Body of pancreas (tissue), 4 donors: ENCODE measurements around the gene FCRLB. TPM values are rescaled to one million over a fixed set of nuclear protein-coding genes. Genes with fewer than 3 reads are reported as not detected.
A peak's percentile ranks its signal among the peaks of the same experiment; 100 is the strongest.

ENCODE experiments used
- ATAC-seq: fragments of 150-250 bp; one replicate; pipeline ENCODE4 v1.9.1; 2016
- DNase-seq, 4 donors: peaks; one replicate each; pipeline ENCODE4 v3.0.0-alpha.2; 2019
- H3K27ac ChIP-seq, 4 donors: fragments of 200-600 bp; sonication (generic); 1 replicate in 3 of 4; 2 replicates in 1 of 4; pipeline versions ENCODE4 v1.5.1 to v1.6.1; 2016 to 2019; ENCODE audit warnings: mild to moderate bottlenecking in 1 of 4, mixed read lengths in 1 of 4, moderate library complexity in 1 of 4
- H3K27me3 ChIP-seq, 2 donors: fragments of 200-600 bp; sonication (generic); one replicate each; pipeline ENCODE4 v1.6.0; 2016; ENCODE audit warnings: mild to moderate bottlenecking in 1 of 2
- H3K36me3 ChIP-seq, 2 donors: fragments of 200-600 bp; sonication (generic); replicated peaks in 1 of 2; 2 replicates each; pipeline ENCODE4 v1.5.1; 2016; ENCODE audit warnings: low read depth in 2 of 2; ENCODE audit not compliant: insufficient read depth in 1 of 2
- H3K4me1 ChIP-seq: fragments of 200-600 bp; sonication (generic); one replicate; pipeline ENCODE4 v1.6.0; 2016
- H3K4me3 ChIP-seq, 2 donors: fragments of 200-600 bp; sonication (generic); 1 replicate in 1 of 2; 2 replicates in 1 of 2; pipeline ENCODE4 v1.5.1; 2016 to 2019
- H3K9me3 ChIP-seq, 3 donors: fragments of 200-600 bp; sonication (generic); 1 replicate in 2 of 3; 2 replicates in 1 of 3; pipeline ENCODE4 v1.5.1; 2016
- POLR2A ChIP-seq, 3 donors: fragments of 450-650 bp; IDR thresholded peaks; one replicate each; pipeline ENCODE4 v1.6.1; 2016; ENCODE audit warnings: antibody characterized with exemption in 3 of 3, mild to moderate bottlenecking in 2 of 3
- WGBS, 2 donors: methylation state at CpG; one replicate each; pipeline ENCODE4 v1.1.5; 2017; 5-methylcytosine and 5-hydroxymethylcytosine counted together
- intact Hi-C: fragments of 100-400 bp; cut with DNase I; formaldehyde crosslinking; loops from one replicate; pipeline ENCODE4 v1.15.1; 2023
- total RNA-seq, 2 donors: library from RNA; depleted of rRNA; stranded (reverse); fragments of >200 nt; gene quantifications; one replicate each; pipeline ENCODE4 v1.1.0, GENCODE V29; 2016
- TF ChIP-seq, protein P1 (sequence below), 7 experiments: fragments of 450-650 bp in 4 of 7; fragments of 200-600 bp in 3 of 7; sonication (generic) in 3 of 7; IDR thresholded peaks; one replicate each; pipeline ENCODE4 v1.5.1; 2016 to 2019; ENCODE audit warnings: antibody characterized with exemption in 7 of 7

The FCRLB gene
- total RNA-seq, 2 donors from 2014 or later, result not detected

DNA sequence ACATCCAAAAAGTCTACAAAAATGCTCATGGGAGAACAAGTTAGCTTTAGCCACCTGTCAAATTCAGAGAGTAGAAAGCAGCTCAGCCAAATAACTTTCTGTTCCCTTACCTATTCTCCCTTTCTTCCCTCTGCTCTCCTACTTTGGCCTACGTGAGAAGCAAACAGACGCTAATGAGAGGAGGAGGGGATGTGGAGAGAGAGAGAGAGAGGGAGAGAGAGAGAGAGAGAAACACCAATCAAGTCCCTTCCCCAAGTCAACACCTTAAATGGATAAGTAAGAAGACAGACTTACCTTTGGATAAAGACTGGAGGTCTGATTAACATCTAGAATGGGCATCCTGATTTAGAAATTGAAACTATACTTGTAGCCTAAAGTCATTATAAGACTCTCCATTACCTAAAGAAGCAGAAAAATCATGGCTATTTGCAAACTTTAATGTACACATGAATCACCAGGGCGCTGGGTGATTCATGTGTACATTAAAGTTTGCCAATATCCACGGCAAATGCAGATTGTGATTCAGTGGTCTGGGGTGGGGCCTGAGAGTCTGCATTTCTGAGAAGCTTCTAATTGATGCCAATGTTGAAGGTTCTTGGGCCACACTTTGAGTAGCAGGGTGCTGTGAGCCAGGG is 15.1 kb downstream of the FCRLB start:
- ATAC-seq (no peak), DNase-seq (no peak)
- H3K36me3 ChIP-seq, result no peaks in the 10 kb centered on the region
- TF ChIP-seq, protein P1, sequence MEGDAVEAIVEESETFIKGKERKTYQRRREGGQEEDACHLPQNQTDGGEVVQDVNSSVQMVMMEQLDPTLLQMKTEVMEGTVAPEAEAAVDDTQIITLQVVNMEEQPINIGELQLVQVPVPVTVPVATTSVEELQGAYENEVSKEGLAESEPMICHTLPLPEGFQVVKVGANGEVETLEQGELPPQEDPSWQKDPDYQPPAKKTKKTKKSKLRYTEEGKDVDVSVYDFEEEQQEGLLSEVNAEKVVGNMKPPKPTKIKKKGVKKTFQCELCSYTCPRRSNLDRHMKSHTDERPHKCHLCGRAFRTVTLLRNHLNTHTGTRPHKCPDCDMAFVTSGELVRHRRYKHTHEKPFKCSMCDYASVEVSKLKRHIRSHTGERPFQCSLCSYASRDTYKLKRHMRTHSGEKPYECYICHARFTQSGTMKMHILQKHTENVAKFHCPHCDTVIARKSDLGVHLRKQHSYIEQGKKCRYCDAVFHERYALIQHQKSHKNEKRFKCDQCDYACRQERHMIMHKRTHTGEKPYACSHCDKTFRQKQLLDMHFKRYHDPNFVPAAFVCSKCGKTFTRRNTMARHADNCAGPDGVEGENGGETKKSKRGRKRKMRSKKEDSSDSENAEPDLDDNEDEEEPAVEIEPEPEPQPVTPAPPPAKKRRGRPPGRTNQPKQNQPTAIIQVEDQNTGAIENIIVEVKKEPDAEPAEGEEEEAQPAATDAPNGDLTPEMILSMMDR (IDR thresholded peaks at IDR 0.05), result no peak
- no peak for TF ChIP-seq POLR2A (IDR thresholded peaks at IDR 0.05)
- no peaks in the 10 kb centered on the region for H3K27me3 ChIP-seq
- WGBS, 2 donors, result 39 to 51% methylated on average over 4 of the region's 4 CpGs
- no peaks in the 10 kb centered on the region for H3K4me1 ChIP-seq
- no peaks in the 10 kb centered on the region for H3K9me3 ChIP-seq
- intact Hi-C loops, result no loop called here
- no peak overlapping the region for H3K27ac ChIP-seq
- no peak overlapping the region for H3K4me3 ChIP-seq

DNA sequence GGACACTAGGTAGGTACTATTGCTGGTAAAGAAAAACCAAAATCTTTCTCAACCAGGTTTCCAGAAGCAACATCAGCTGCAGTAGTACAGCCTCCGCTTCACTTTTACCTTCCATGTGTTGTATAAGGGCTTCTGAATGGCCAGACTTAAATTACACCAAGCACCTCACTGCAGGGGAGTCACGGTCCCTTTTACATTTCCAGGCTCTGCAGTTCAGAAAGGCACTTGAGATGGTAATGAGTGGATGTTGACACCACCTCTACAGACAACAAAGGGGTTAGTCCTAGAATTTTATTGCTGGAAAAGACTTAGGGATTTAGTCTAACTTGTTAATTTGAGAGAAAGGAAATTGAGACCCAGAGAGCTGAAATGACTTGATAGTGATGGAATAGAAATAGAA is 16.3 kb downstream of the FCRLB start:
- no peak for DNase-seq
- Histone ChIP-seq H3K4me3 (no peak overlapping the region), H3K36me3 (no peaks in the 10 kb centered on the region), H3K9me3 (no peaks in the 10 kb centered on the region), H3K4me1 (no peaks in the 10 kb centered on the region), H3K27me3 (no peaks in the 10 kb centered on the region), H3K27ac (no peak overlapping the region)
- TF ChIP-seq POLR2A (IDR thresholded peaks at IDR 0.05), result no peak
- TF ChIP-seq, protein P1 (IDR thresholded peaks at IDR 0.05), result no peak
- ATAC-seq, result no peak
- WGBS, 2 donors, result 68 to 73% methylated on average over 2 of the region's 2 CpGs
- intact Hi-C loops, result no loop called here

DNA sequence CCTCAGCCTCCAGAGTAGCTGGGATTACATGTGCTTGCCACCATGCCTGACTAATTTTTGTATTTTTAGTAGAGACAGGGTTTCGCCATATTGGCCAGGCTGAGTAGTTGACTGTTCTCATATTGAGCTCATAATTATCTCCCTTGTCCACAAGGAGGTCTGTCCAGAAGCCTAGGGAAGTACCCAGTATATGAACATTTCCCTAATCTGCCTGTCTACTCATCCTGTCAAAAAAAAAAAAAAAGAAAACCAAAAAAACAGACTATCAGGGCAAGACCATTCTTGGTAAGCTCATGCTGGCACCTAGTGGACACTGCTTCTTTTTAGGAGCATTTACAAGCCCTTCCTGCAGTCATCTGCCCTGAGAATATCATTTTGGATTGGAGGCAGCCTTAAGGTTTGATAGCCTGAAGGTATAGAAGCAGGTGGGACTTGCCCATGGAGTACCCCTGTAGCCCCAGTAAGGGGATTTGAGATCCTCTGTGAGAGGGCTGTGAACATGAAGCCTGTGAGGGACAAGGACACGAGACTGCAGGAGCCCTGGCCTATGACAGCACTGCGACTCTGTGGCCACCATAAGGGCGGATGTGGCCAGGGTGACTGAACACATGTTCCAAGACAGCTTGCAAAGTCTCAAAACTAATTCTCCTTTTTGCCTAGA is 17.4 kb downstream of the FCRLB start:
- no peak overlapping the region for H3K4me3 ChIP-seq
- no peaks in the 10 kb centered on the region for H3K27me3 ChIP-seq
- H3K4me1 ChIP-seq, result no peaks in the 10 kb centered on the region
- peak overlapping the region in 1 of 4 donors; percentile 41 for H3K27ac ChIP-seq
- H3K9me3 ChIP-seq, result no peaks in the 10 kb centered on the region
- intact Hi-C loops, result no loop called here
- no peak for ATAC-seq
- WGBS, 2 donors, result 76 to 79% methylated on average over 4 of the region's 4 CpGs
- TF ChIP-seq, protein P1 (IDR thresholded peaks at IDR 0.05), result peak in 3 of 7 experiments; percentile 12 to 38 (median 17)
- TF ChIP-seq POLR2A (IDR thresholded peaks at IDR 0.05), result no peak
- peak in 3 of 4 donors; percentile 29 to 61 (median 34) for DNase-seq
- no peaks in the 10 kb centered on the region for H3K36me3 ChIP-seq

DNA sequence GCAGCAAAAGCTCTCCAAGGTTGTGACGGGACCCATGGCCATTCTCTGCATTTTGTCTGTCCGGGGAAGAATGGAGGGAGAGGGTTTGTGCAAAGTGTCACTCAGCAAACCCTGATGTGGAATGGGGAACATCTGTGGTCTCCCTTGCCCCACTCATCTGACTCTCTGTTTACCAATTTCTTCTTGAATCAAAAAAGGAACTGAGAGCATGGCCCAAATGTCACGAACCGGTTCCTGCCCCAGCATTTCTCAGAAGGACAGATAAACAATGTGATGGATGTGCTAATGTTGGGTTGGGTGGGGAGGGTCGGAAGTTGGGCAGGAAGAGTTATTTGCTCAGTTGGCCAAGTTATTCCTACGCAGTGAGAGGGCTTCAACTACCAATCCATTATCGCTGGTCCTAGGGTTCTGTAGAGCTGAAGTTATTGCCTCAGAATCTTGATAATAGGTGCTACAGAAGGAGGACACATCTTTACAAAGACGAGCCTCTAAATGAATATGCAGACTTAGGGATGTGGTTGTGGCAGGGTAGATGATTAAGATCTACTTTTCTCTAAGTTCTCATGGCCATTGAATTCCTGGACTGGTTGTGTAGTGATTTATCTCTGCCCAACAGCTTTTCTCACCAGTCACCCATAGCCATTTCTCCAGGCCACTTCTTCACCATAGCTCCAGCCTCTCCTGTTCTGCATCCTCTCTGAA is 18.7 kb downstream of the FCRLB start:
- Histone ChIP-seq H3K4me1 (no peaks in the 10 kb centered on the region), H3K9me3 (no peaks in the 10 kb centered on the region), H3K27ac (peak overlapping the region in 1 of 4 donors; percentile 56), H3K36me3 (no peaks in the 10 kb centered on the region), H3K4me3 (no peak overlapping the region), H3K27me3 (no peaks in the 10 kb centered on the region)
- TF ChIP-seq, protein P1 (IDR thresholded peaks at IDR 0.05), result no peak
- TF ChIP-seq POLR2A (IDR thresholded peaks at IDR 0.05), result no peak
- intact Hi-C loops, result no loop called here
- 56 to 59% methylated on average over 8 of the region's 8 CpGs for WGBS, 2 donors
- DNase-seq (peak in 1 of 4 donors; percentile 56), ATAC-seq (no peak)
